Nephron (organoid): ENCODE measurements around the gene RAB37.

Experiments used
- H3K27ac Mint-ChIP-seq, 3 experiments: 2 replicates each; pipeline ENCODE4 v1.8.0; 2020; ENCODE audit warnings: mixed read lengths in 3 of 3, mild to moderate bottlenecking in 2 of 3, moderate library complexity in 1 of 3
- H3K27me3 Mint-ChIP-seq: 2 replicates; pipeline ENCODE4 v1.8.0; 2021; ENCODE audit warnings: low read depth, mild to moderate bottlenecking, moderate library complexity, mixed read lengths
- H3K36me3 Mint-ChIP-seq: 2 replicates; pipeline ENCODE4 v1.8.0; 2020; ENCODE audit warnings: low read depth, mixed read lengths
- H3K4me1 Mint-ChIP-seq: 2 replicates; pipeline ENCODE4 v1.8.0; 2020; ENCODE audit warnings: mixed read lengths
- H3K4me3 Mint-ChIP-seq, 3 experiments: 2 replicates each; pipeline ENCODE4 v1.8.0; 2020; ENCODE audit warnings: mild to moderate bottlenecking in 3 of 3, mixed read lengths in 3 of 3, moderate library complexity in 2 of 3
- H3K9me3 Mint-ChIP-seq: 2 replicates; pipeline ENCODE4 v1.8.0; 2020; ENCODE audit warnings: mixed read lengths
- TF ChIP-seq, protein P1 (sequence below), 3 experiments: fragments of 200-600 bp; sonication (generic); IDR thresholded peaks; one replicate each; pipeline ENCODE4 v1.5.0; 2021; ENCODE audit warnings: antibody characterized with exemption in 3 of 3; ENCODE audit not compliant: unreplicated experiment in 3 of 3

Gene RAB37

DNA sequence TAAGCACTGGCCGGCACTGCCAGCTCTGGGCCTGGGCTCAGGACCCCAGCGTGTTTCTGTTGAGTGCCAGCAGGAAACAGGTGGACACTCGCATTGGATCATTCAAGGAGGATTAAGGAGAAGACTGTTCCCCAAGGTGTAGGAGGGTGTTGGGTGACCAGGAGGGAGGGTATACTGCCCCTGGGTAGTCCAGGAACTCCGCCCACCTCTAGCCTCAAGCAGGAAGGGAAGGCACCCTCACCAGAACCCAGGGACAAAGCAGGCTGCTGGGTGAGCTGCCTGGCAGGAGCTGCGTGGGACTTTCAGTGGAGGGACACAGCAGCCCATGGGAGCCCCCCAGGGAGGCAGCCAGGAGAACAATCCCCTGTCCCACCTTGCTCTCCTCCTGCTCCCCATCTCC, 7.7 kb upstream of the RAB37 start:
- Mint-ChIP-seq H3K4me3 (no peak overlapping the region), H3K4me1 (no peaks in the 10 kb centered on the region), H3K9me3 (no peaks in the 10 kb centered on the region), H3K27me3 (peaks cover 4% of the 10 kb centered on the region), H3K27ac (no peak overlapping the region), H3K36me3 (no peaks in the 10 kb centered on the region)
- TF ChIP-seq, protein P1, sequence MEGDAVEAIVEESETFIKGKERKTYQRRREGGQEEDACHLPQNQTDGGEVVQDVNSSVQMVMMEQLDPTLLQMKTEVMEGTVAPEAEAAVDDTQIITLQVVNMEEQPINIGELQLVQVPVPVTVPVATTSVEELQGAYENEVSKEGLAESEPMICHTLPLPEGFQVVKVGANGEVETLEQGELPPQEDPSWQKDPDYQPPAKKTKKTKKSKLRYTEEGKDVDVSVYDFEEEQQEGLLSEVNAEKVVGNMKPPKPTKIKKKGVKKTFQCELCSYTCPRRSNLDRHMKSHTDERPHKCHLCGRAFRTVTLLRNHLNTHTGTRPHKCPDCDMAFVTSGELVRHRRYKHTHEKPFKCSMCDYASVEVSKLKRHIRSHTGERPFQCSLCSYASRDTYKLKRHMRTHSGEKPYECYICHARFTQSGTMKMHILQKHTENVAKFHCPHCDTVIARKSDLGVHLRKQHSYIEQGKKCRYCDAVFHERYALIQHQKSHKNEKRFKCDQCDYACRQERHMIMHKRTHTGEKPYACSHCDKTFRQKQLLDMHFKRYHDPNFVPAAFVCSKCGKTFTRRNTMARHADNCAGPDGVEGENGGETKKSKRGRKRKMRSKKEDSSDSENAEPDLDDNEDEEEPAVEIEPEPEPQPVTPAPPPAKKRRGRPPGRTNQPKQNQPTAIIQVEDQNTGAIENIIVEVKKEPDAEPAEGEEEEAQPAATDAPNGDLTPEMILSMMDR (IDR thresholded peaks at IDR 0.05; ENCODE audit: unreplicated experiment in 3 of 3), result no peak

DNA sequence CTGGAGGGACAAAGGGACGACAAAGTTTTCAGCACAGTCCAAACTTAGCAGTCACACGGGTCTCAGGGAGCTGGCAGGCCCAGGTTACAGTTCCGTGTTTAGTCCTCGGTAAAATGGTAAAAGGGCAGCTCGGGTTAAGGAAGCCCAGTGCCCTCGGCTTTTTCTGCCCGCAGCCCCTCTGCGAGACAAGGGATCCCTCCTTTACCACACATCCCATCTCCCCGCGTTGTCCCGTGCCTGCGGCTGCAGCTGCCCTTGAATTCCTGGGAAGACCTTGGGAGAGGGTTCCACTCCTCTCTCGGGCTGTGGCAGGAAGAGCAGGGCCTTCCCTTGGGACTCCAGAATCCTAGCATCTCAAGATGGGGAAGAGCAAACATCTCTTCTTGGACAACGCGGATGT, 7.2 kb upstream of the RAB37 start:
- no peaks in the 10 kb centered on the region for H3K4me1 Mint-ChIP-seq
- no peak overlapping the region for H3K27ac Mint-ChIP-seq
- H3K27me3 Mint-ChIP-seq, result no peaks in the 10 kb centered on the region
- TF ChIP-seq, protein P1 (IDR thresholded peaks at IDR 0.05; ENCODE audit: unreplicated experiment in 3 of 3), result no peak
- H3K36me3 Mint-ChIP-seq, result no peaks in the 10 kb centered on the region
- no peak overlapping the region for H3K4me3 Mint-ChIP-seq
- H3K9me3 Mint-ChIP-seq, result no peaks in the 10 kb centered on the region

DNA sequence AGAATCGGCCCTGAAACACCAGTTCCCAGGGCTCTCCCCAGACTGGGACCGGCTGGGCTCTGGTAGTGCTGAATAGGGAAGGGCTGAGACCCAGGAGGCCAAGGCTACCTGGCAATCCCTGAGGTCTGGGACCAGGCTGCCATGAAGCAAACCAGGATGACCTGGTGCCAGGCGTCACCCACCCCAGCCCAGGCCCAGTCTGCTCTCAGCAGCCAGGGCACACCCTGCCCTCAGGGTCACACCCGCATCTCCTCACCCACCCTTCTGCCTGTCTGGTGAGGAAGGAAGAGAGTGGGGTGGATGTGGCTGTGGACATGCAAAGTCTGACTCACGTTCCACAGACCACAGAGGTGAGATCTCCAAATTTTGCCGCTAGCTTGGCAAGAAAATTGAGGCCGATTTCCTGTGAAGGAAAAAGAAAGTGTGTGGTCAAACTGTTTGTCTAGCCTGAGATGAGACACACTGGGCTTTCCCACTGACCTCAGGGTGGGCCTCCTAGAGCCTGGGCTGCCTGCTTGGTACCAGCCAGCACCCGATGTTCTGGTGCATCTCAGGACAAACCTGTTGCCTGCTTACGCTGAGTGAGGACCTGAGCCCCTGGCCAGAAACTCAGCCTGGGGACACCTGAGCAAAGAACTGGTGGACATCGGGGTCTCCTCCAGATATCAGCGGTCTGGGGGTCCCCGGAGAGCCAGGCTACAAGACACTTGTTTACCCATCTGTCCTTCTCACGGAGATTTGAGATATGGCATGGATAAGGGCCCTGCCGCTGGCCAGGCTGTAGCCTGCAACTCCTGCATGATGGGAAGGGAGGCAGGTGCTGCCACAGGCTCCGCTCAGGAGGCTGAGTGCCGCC, 6.3 kb upstream of the RAB37 start:
- no peaks in the 10 kb centered on the region for H3K9me3 Mint-ChIP-seq
- no peaks in the 10 kb centered on the region for H3K4me1 Mint-ChIP-seq
- TF ChIP-seq, protein P1 (IDR thresholded peaks at IDR 0.05; ENCODE audit: unreplicated experiment in 3 of 3), result no peak
- H3K36me3 Mint-ChIP-seq, result no peaks in the 10 kb centered on the region
- no peak overlapping the region for H3K4me3 Mint-ChIP-seq
- no peak overlapping the region for H3K27ac Mint-ChIP-seq
- no peaks in the 10 kb centered on the region for H3K27me3 Mint-ChIP-seq

DNA sequence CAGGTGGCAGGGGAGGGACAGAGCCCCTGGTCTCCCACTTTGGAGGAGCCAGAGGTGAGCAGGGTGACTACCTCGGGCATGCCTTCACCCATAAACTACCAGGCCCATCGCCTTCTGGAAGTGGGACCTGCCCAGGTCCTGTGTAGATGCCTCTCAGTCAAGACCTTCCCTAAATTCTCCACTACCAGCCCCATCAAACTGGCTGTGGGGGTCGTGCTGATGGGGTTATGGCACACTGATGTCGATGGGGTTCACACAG, 5.8 kb upstream of the RAB37 start:
- Mint-ChIP-seq H3K27ac (no peak overlapping the region), H3K4me3 (no peak overlapping the region), H3K36me3 (no peaks in the 10 kb centered on the region), H3K9me3 (no peaks in the 10 kb centered on the region), H3K27me3 (no peaks in the 10 kb centered on the region), H3K4me1 (peaks cover 2% of the 10 kb centered on the region)
- TF ChIP-seq, protein P1 (IDR thresholded peaks at IDR 0.05; ENCODE audit: unreplicated experiment in 3 of 3), result no peak

DNA sequence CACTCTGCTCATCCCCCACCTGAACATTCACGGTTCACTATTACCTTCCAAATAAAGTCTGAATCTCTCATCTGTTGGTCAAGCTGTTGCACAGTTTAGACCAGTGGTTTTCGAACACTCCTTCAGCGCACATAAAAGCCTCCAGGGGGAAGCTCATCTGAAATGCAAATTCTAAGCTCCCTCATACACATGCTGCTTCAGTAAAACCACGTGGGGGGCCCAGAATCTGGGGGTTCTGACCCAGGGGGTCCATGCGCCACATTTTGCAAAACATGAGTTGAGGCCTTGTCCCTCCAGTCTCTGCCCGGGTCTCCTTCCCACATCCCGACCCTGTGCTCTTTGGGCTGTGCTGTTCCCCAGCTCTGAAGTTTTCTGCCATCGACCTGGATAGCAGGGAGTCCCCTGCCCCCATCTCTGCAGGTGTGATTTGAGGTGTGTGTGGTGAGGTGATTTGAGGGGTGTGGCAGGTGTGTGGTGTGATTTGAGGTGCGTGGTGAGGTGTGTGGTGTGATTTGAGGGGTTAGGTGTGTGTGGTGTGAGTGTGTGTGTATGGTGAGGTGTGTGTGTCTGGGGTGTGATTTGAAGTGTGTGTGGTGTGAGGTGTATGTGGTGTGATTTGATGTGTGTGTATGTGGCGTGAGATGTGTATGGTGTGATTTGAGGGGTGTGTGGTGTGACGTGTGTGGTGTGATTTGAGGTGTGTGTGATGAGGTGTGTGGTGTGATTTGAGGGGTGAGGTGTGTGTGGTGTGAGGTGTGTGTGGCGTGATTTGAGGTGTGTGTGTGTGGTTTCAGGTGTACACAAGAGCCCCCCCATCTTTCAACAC, 4.8 kb upstream of the RAB37 start:
- Mint-ChIP-seq H3K27me3 (peaks cover 1% of the 10 kb centered on the region), H3K9me3 (no peaks in the 10 kb centered on the region), H3K4me1 (peaks cover 5% of the 10 kb centered on the region), H3K36me3 (no peaks in the 10 kb centered on the region), H3K4me3 (no peak overlapping the region), H3K27ac (no peak overlapping the region)
- TF ChIP-seq, protein P1 (IDR thresholded peaks at IDR 0.05; ENCODE audit: unreplicated experiment in 3 of 3), result no peak
